Esophagus muscularis mucosa (tissue), 3 donors: ENCODE data around the gene RASL10A.

Source experiments
- POLR2A ChIP-seq: fragments of 450-650 bp; IDR thresholded peaks from one replicate; pipeline ENCODE4 v1.6.1; 2017; ENCODE audit warnings: antibody characterized with exemption, moderate library complexity, mild to moderate bottlenecking, low read depth
- POLR2AphosphoS5 ChIP-seq, 2 donors: sonication (generic); formaldehyde crosslinking; IDR thresholded peaks; one replicate each; pipeline ENCODE4 v1.6.1; 2017; ENCODE audit warnings: antibody characterized with exemption in 2 of 2
- TF ChIP-seq, protein P1 (sequence below), 3 experiments: fragments of 200-600 bp in 2 of 3; fragments of 450-650 bp in 1 of 3; sonication (generic) in 2 of 3; IDR thresholded peaks; one replicate each; pipeline ENCODE4 v1.5.1; 2017 to 2019; ENCODE audit warnings: antibody characterized with exemption in 3 of 3, mild to moderate bottlenecking in 2 of 3, moderate library complexity in 1 of 3

DNA sequence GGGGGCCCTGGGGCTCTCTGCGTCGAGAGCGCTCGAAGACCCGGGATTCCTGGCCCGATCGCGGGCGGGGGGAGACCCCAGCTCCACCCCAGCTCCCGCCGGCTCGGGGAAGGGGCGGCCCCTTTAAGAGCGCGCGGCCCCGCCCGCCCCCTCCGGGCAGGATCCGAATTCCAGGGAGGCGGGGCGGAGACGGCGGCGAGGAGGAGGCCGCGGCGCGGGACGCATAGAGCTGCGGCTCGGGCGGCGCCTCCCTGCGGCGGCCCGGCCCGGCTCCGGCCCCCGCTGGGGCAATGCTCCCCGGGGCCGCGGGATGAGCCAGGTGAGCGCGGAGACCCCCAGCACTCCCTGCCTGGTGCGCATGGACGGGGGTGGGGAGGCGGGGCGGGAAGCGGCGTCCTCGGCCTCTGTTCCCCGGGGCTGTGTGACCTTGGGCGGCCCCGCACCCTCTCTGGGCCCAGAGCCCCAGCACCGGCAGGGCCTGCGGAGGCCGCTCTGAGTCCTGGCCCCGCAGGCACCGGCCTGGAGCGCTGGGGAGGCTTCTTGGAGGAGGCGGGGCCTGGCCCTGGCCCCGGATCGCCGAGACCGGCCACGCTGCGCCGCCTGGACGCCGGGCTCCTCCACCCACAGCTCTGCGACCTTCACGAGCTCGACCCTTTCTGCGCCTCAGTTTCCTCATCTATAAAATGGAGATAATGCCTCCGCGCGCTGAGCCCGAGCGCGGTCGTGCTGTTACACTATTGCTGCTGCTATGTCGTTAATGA lies 8.5 kb downstream of the RASL10A start:
- TF ChIP-seq POLR2AphosphoS5 (IDR thresholded peaks at IDR 0.05) (peak; percentile 63 to 69), POLR2A (no peak)
- TF ChIP-seq, protein P1, sequence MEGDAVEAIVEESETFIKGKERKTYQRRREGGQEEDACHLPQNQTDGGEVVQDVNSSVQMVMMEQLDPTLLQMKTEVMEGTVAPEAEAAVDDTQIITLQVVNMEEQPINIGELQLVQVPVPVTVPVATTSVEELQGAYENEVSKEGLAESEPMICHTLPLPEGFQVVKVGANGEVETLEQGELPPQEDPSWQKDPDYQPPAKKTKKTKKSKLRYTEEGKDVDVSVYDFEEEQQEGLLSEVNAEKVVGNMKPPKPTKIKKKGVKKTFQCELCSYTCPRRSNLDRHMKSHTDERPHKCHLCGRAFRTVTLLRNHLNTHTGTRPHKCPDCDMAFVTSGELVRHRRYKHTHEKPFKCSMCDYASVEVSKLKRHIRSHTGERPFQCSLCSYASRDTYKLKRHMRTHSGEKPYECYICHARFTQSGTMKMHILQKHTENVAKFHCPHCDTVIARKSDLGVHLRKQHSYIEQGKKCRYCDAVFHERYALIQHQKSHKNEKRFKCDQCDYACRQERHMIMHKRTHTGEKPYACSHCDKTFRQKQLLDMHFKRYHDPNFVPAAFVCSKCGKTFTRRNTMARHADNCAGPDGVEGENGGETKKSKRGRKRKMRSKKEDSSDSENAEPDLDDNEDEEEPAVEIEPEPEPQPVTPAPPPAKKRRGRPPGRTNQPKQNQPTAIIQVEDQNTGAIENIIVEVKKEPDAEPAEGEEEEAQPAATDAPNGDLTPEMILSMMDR (IDR thresholded peaks at IDR 0.05): peak in 2 of 3 experiments; percentile 19 to 32
